GM21786 (cell line): Measurements from ENCODE around the gene TYK2.
"Not testable (repeated sequence)": the region's sequence is repeated elsewhere in the genome, so short reads cannot be mapped to it uniquely, and the experiment has no call there.

ENCODE experiments used
- ATAC-seq: cut with Tn5 transposase; IDR thresholded peaks from one replicate; pipeline ENCODE4 v1.9.1; 2021; ENCODE audit not compliant: unreplicated experiment

Gene TYK2

GRCh38 chr19:10408511-10409283 lies 28.3 kb upstream of the TYK2 start:
- no peak for ATAC-seq

GRCh38 chr19:10407096-10407495 lies 26.7 kb upstream of the TYK2 start:
- no peak for ATAC-seq

GRCh38 chr19:10406191-10406590 lies 25.8 kb upstream of the TYK2 start:
- no peak for ATAC-seq

- ATAC-seq = no peak
Measured at GRCh38 chr19:10404888-10405820, 24.8 kb upstream of the TYK2 start.

- peak; percentile 71 for ATAC-seq
Measured at GRCh38 chr19:10403137-10404021, 23.0 kb upstream of the TYK2 start, which contains the start of gene CDC37. CDC37 (minus strand) TSS chr19:10403542; CDS start chr19:10403479, 63 bp downstream.

- no peak for ATAC-seq
Measured at GRCh38 chr19:10402441-10403038, 22.2 kb upstream of the TYK2 start.

GRCh38 chr19:10399878-10400277 lies 19.5 kb upstream of the TYK2 start:
- ATAC-seq = no peak

- ATAC-seq = not testable (repeated sequence)
Measured at GRCh38 chr19:10399340-10399739, 19.0 kb upstream of the TYK2 start.

GRCh38 chr19:10398819-10399218 lies 18.4 kb upstream of the TYK2 start:
- no peak for ATAC-seq

- ATAC-seq = no peak
Measured at GRCh38 chr19:10395917-10396316, 15.5 kb upstream of the TYK2 start.

GRCh38 chr19:10395436-10395835 lies 15.1 kb upstream of the TYK2 start:
- no peak for ATAC-seq

- ATAC-seq = no peak
Measured at GRCh38 chr19:10395003-10395402, 14.6 kb upstream of the TYK2 start.

- no peak for ATAC-seq
Measured at GRCh38 chr19:10393137-10393536, 12.8 kb upstream of the TYK2 start.

- no peak for ATAC-seq
Measured at GRCh38 chr19:10392120-10392519, 11.7 kb upstream of the TYK2 start.

GRCh38 chr19:10390652-10391286 lies 10.4 kb upstream of the TYK2 start:
- no peak for ATAC-seq

- no peak for ATAC-seq
Measured at GRCh38 chr19:10389863-10390262, 9.5 kb upstream of the TYK2 start.

GRCh38 chr19:10388957-10389356 lies 8.6 kb upstream of the TYK2 start:
- ATAC-seq = no peak

- no peak for ATAC-seq
Measured at GRCh38 chr19:10384580-10384979, 4.2 kb upstream of the TYK2 start.

GRCh38 chr19:10383223-10383499 lies 2.8 kb upstream of the TYK2 start:
- ATAC-seq = not testable (repeated sequence)

GRCh38 chr19:10379880-10380312 lies 476 bp downstream of the TYK2 start:
- no peak for ATAC-seq
